GM12878 (cell line): Measurements from ENCODE around the gene GRIFIN. TPM values are rescaled to one million over a fixed set of nuclear protein-coding genes. Genes with fewer than 3 reads are reported as not detected.

Experiments
- ATAC-seq: fragments of 200-7000 bp; cut with Tn5 transposase; 3 replicates; pipeline ENCODE4 v1.9.1; 2020; ENCODE audit warnings: mild to moderate bottlenecking, moderate library complexity
- BruUV-seq: library from RNA; stranded (reverse); fragments of 400-500 nt; replicated peaks from 2 replicates; lab custom pipeline; 2021; lab: Mats Ljungman, UMichigan
- CTCF ChIA-PET: fragments of 300-600 bp; sonication (Branson Sonifier 250); formaldehyde crosslinking; extraction: SDS; loops from one replicate; lab custom pipeline; 2021; ENCODE audit warnings: inconsistent platforms; lab: Yijun Ruan, JAX
- POLR2A ChIA-PET: fragments of 350-600 bp; formaldehyde crosslinking; extraction: SDS; loops from one replicate; lab custom pipeline; 2021; ENCODE audit warnings: inconsistent platforms; lab: Charles Lee
- RAD21 ChIA-PET: fragments of 300-600 bp; sonication (Branson Sonifier 250); formaldehyde crosslinking; loops from one replicate; lab custom pipeline; 2023; ENCODE audit warnings: antibody characterized with exemption; ENCODE audit not compliant: unreplicated experiment; lab: Charles Lee
- SMC1A ChIA-PET: fragments of 300-600 bp; sonication (Branson Sonifier 250); formaldehyde crosslinking; loops from one replicate; lab custom pipeline; 2023; ENCODE audit not compliant: unreplicated experiment, uncharacterized antibody; lab: Charles Lee
- DNase-seq: peaks from one replicate; pipeline ENCODE4 v3.0.0-alpha.2; 2011; ENCODE audit warnings: low read depth, low spot score
- FAIRE-seq: peaks from 3 replicates; lab custom pipeline; 2011; peaks lifted over from hg19 to GRCh38; lab: Jason Lieb, UNC
- H2AFZ ChIP-seq: 2 replicates; pipeline ENCODE4 v1.6.0; 2011; ENCODE audit warnings: low read depth, low read length, control low read depth; ENCODE audit not compliant: control insufficient read depth
- H3K27ac ChIP-seq: 2 replicates; pipeline ENCODE4 v1.5.1; 2011; ENCODE audit warnings: control low read depth; ENCODE audit not compliant: control insufficient read depth, insufficient read depth
- H3K27me3 ChIP-seq, 2 experiments: replicated peaks in 1 of 2; 2 replicates each; pipeline versions ENCODE4 v1.6.0 to v1.6.1; 2011; ENCODE audit warnings: low read length in 1 of 2; ENCODE audit not compliant: control insufficient read depth in 2 of 2, insufficient read depth in 2 of 2
- H3K36me3 ChIP-seq, 2 experiments: 2 replicates each; pipeline ENCODE4 v1.5.1; 2011; ENCODE audit warnings: low read length in 1 of 2; ENCODE audit not compliant: control insufficient read depth in 2 of 2, insufficient read depth in 2 of 2
- H3K4me1 ChIP-seq: 2 replicates; pipeline ENCODE4 v1.6.1; 2011; ENCODE audit warnings: mild to moderate bottlenecking, low read length, moderate library complexity, mixed read lengths; ENCODE audit not compliant: control insufficient read depth, insufficient read depth
- H3K4me2 ChIP-seq: 2 replicates; pipeline ENCODE4 v1.6.0; 2011; ENCODE audit warnings: control low read depth; ENCODE audit not compliant: control insufficient read depth, insufficient read depth
- H3K4me3 ChIP-seq: fragments of 200-600 bp; sonication (generic); 2 replicates; pipeline ENCODE4 v1.5.1; 2016
- H3K79me2 ChIP-seq: 2 replicates; pipeline ENCODE4 v1.6.0; 2011; ENCODE audit warnings: low read length; ENCODE audit not compliant: control insufficient read depth, insufficient read depth
- H3K9ac ChIP-seq: 2 replicates; pipeline ENCODE4 v1.8.0; 2011; ENCODE audit warnings: low read length, control low read depth, mixed read lengths; ENCODE audit not compliant: control insufficient read depth, insufficient read depth
- H3K9me3 ChIP-seq: replicated peaks from 3 replicates; pipeline ENCODE4 v1.5.1; 2011; ENCODE audit warnings: mild to moderate bottlenecking, low read length; ENCODE audit not compliant: control insufficient read depth, insufficient read depth
- H4K20me1 ChIP-seq: 2 replicates; pipeline ENCODE4 v1.6.0; 2011; ENCODE audit not compliant: control insufficient read depth, insufficient read depth
- ATF7 ChIP-seq: fragments of 450-650 bp; IDR thresholded peaks from 2 replicates; pipeline ENCODE4 v1.6.1; 2016; ENCODE audit warnings: low read depth, mild to moderate bottlenecking
- CHD4 ChIP-seq: fragments of 200-600 bp; sonication (generic); IDR thresholded peaks from 2 replicates; pipeline ENCODE4 v1.6.1; 2016; ENCODE audit warnings: mild to moderate bottlenecking
- IKZF1 ChIP-seq: fragments of 450-650 bp; conservative IDR thresholded peaks from 2 replicates; pipeline ENCODE4 v1.6.1; 2017; ENCODE audit warnings: antibody characterized with exemption, mild to moderate bottlenecking
- NFIC ChIP-seq: IDR thresholded peaks from 2 replicates; pipeline ENCODE4 v1.6.1; 2012; ENCODE audit warnings: low read depth, mild to moderate bottlenecking, inconsistent platforms, low read length, moderate library complexity
- NFYA ChIP-seq: IDR thresholded peaks from 2 replicates; pipeline ENCODE4 v1.6.1; 2011; ENCODE audit warnings: low read depth, mild to moderate bottlenecking, low read length, improper control_type of control experiment, borderline replicate concordance
- PAX8 ChIP-seq: fragments of 450-650 bp; IDR thresholded peaks from 2 replicates; pipeline ENCODE4 v1.6.1; 2017; ENCODE audit warnings: mild to moderate bottlenecking, moderate library complexity
- PML ChIP-seq: IDR thresholded peaks from 2 replicates; pipeline ENCODE4 v1.6.1; 2012; ENCODE audit warnings: low read length, inconsistent platforms
- RELA ChIP-seq: fragments of 450-650 bp; IDR thresholded peaks from 2 replicates; pipeline ENCODE4 v1.8.0; 2014; ENCODE audit warnings: borderline replicate concordance; ENCODE audit not compliant: partially characterized antibody
- RUNX3 ChIP-seq: IDR thresholded peaks from 2 replicates; pipeline ENCODE4 v1.6.1; 2012; ENCODE audit warnings: low read length, inconsistent platforms
- SMARCA5 ChIP-seq: fragments of 450-650 bp; IDR thresholded peaks from 2 replicates; pipeline ENCODE4 v1.6.1; 2017; ENCODE audit warnings: mild to moderate bottlenecking
- SMC3 ChIP-seq: IDR thresholded peaks from 2 replicates; pipeline ENCODE4 v1.6.1; 2011; ENCODE audit warnings: low read length, improper control_type of control experiment, borderline replicate concordance
- SRF ChIP-seq, 2 experiments: IDR thresholded peaks; 2 replicates each; pipeline ENCODE4 v1.6.1; 2011; ENCODE audit warnings: low read depth in 2 of 2, low read length in 2 of 2, mild to moderate bottlenecking in 1 of 2, moderate library complexity in 1 of 2
- TCF12 ChIP-seq: IDR thresholded peaks from 2 replicates; pipeline ENCODE4 v1.6.1; 2011; ENCODE audit warnings: low read depth, mild to moderate bottlenecking, low read length
- ZZZ3 ChIP-seq: IDR thresholded peaks from 2 replicates; pipeline ENCODE4 v1.6.1; 2011; ENCODE audit warnings: low read depth; ENCODE audit not compliant: control insufficient read depth, insufficient read length
- WGBS: methylation state at CpG from one replicate; pipeline ENCODE4 v1.1.6; 2016; ENCODE audit warnings: low lambda C conversion rate; ENCODE audit not compliant: insufficient replicate concordance, insufficient coverage; ENCODE audit errors: missing lambda C conversion rate; 5-methylcytosine and 5-hydroxymethylcytosine counted together
- in situ Hi-C: fragments of 300-500 bp; cut with MboI; formaldehyde crosslinking; loops from 9 replicates; pipeline ENCODE4 v1.14.3; 2018; ENCODE audit warnings: mixed read lengths
- intact Hi-C: fragments of 100-400 bp; cut with micrococcal nuclease; formaldehyde crosslinking; loops from one replicate; pipeline ENCODE4 v1.14.2; 2022; ENCODE audit not compliant: unreplicated experiment
- polyA plus RNA-seq, 11 experiments: library from polyadenylated mRNA; depleted of rRNA in 4 of 11; unstranded in 6 of 11; stranded (reverse) in 5 of 11; fragments of >200 nt; fragmentation: Nextera tagmentation in 4 of 11; fragmentation: Illumina TruSeq in 1 of 11; extraction: Ambion mirVana in 4 of 11; extraction: Trizol in 1 of 11; gene quantifications; 1 replicate in 1 of 11; 2 replicates in 10 of 11; pipeline versions ENCODE4 v1.2.1 to v1.2.3, GENCODE V29; 2011 to 2016; ENCODE audit warnings: inconsistent platforms in 2 of 11, missing spikeins in 2 of 11, low read depth in 1 of 11
- total RNA-seq, 4 experiments: library from RNA; depleted of rRNA in 3 of 4; stranded (reverse); fragments of >200 nt in 3 of 4; fragmentation: Illumina TruSeq in 1 of 4; extraction: Trizol in 1 of 4; gene quantifications; 2 replicates each; pipeline versions ENCODE4 v1.2.1 to v1.2.3, GENCODE V29; 2013 to 2021
- TF ChIP-seq, protein P1 (sequence below): fragments of 450-650 bp; IDR thresholded peaks from 2 replicates; pipeline ENCODE4 v1.6.1; 2017; ENCODE audit warnings: antibody characterized with exemption, mild to moderate bottlenecking, moderate library complexity
- TF ChIP-seq, protein P2 (sequence below): IDR thresholded peaks from 2 replicates; pipeline ENCODE4 v1.6.1; 2011; ENCODE audit warnings: mild to moderate bottlenecking, low read depth, low read length, moderate library complexity; ENCODE audit not compliant: insufficient replicate concordance
- TF ChIP-seq, protein P3 (sequence below): IDR thresholded peaks from 2 replicates; pipeline ENCODE4 v1.6.1; 2012; ENCODE audit warnings: improper control_type of control experiment, low read depth, low read length; ENCODE audit not compliant: insufficient replicate concordance

Gene GRIFIN
- total and polyA plus RNA-seq, 10 of the 15 experiments (the other 5 are each of a cell fraction or from before 2014, with no cell fraction given): not detected

DNA sequence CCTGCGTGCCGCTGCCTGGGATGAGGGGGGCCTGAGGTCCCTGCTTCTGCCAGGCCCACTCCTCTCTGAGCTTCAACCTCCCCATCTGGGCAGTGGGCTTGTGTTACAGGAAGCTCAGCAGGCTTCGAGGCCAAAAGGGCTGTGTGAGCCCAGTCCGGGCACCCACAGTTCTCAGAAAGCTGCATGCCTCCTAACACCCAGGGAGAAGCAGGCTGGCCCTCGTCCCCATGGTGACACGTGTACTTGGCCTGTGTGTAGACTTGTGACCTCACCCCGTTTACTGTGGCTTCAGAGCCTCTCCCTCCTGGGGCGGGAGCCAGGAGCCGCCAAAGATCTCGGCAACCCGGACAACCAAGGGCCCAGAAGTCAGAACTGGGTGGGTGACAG, 2.2 kb upstream of the GRIFIN start:
- ChIA-PET RAD21 (interaction anchor here (1.0 to 1.4 kb wide), 2 partner anchors 10 to 201 kb away, joined by 3 to 5 read pairs; no protein-coding TSS in a partner anchor), POLR2A (no interaction called here)
- intact Hi-C loops: no loop called here
- TF ChIP-seq, protein P1, sequence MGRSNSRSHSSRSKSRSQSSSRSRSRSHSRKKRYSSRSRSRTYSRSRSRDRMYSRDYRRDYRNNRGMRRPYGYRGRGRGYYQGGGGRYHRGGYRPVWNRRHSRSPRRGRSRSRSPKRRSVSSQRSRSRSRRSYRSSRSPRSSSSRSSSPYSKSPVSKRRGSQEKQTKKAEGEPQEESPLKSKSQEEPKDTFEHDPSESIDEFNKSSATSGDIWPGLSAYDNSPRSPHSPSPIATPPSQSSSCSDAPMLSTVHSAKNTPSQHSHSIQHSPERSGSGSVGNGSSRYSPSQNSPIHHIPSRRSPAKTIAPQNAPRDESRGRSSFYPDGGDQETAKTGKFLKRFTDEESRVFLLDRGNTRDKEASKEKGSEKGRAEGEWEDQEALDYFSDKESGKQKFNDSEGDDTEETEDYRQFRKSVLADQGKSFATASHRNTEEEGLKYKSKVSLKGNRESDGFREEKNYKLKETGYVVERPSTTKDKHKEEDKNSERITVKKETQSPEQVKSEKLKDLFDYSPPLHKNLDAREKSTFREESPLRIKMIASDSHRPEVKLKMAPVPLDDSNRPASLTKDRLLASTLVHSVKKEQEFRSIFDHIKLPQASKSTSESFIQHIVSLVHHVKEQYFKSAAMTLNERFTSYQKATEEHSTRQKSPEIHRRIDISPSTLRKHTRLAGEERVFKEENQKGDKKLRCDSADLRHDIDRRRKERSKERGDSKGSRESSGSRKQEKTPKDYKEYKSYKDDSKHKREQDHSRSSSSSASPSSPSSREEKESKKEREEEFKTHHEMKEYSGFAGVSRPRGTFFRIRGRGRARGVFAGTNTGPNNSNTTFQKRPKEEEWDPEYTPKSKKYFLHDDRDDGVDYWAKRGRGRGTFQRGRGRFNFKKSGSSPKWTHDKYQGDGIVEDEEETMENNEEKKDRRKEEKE: no peak
- TF ChIP-seq TCF12 (no peak), RELA (no peak), SMARCA5 (no peak), ZZZ3 (no peak), IKZF1 (no peak), CHD4 (no peak), NFYA (no peak), PML (no peak), ATF7 (no peak), SRF (IDR thresholded peaks at IDR 0.05; ENCODE audit: low read depth in 2 of 2, low read length in 2 of 2) (no peak), SMC3 (no peak), NFIC (no peak), PAX8 (no peak), RUNX3 (no peak)
- TF ChIP-seq, protein P2, sequence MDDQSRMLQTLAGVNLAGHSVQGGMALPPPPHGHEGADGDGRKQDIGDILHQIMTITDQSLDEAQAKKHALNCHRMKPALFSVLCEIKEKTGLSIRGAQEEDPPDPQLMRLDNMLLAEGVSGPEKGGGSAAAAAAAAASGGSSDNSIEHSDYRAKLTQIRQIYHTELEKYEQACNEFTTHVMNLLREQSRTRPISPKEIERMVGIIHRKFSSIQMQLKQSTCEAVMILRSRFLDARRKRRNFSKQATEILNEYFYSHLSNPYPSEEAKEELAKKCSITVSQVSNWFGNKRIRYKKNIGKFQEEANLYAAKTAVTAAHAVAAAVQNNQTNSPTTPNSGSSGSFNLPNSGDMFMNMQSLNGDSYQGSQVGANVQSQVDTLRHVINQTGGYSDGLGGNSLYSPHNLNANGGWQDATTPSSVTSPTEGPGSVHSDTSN: no peak
- TF ChIP-seq, protein P3, sequence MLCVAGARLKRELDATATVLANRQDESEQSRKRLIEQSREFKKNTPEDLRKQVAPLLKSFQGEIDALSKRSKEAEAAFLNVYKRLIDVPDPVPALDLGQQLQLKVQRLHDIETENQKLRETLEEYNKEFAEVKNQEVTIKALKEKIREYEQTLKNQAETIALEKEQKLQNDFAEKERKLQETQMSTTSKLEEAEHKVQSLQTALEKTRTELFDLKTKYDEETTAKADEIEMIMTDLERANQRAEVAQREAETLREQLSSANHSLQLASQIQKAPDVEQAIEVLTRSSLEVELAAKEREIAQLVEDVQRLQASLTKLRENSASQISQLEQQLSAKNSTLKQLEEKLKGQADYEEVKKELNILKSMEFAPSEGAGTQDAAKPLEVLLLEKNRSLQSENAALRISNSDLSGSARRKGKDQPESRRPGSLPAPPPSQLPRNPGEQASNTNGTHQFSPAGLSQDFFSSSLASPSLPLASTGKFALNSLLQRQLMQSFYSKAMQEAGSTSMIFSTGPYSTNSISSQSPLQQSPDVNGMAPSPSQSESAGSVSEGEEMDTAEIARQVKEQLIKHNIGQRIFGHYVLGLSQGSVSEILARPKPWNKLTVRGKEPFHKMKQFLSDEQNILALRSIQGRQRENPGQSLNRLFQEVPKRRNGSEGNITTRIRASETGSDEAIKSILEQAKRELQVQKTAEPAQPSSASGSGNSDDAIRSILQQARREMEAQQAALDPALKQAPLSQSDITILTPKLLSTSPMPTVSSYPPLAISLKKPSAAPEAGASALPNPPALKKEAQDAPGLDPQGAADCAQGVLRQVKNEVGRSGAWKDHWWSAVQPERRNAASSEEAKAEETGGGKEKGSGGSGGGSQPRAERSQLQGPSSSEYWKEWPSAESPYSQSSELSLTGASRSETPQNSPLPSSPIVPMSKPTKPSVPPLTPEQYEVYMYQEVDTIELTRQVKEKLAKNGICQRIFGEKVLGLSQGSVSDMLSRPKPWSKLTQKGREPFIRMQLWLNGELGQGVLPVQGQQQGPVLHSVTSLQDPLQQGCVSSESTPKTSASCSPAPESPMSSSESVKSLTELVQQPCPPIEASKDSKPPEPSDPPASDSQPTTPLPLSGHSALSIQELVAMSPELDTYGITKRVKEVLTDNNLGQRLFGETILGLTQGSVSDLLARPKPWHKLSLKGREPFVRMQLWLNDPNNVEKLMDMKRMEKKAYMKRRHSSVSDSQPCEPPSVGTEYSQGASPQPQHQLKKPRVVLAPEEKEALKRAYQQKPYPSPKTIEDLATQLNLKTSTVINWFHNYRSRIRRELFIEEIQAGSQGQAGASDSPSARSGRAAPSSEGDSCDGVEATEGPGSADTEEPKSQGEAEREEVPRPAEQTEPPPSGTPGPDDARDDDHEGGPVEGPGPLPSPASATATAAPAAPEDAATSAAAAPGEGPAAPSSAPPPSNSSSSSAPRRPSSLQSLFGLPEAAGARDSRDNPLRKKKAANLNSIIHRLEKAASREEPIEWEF: no peak

More for the DNA sequence above, 2.2 kb upstream of the GRIFIN start:
- in situ Hi-C loops: no loop called here
- no peaks in the 10 kb centered on the region; the same call in 1 of the 3 replicates for H3K9me3 ChIP-seq
- H2AFZ ChIP-seq: no peak overlapping the region
- H3K79me2 ChIP-seq: no peaks in the 10 kb centered on the region
- H3K4me1 ChIP-seq: no peaks in the 10 kb centered on the region
- no peak for ATAC-seq
- 47% methylated on average over 11 of the region's 11 CpGs for WGBS
- H4K20me1 ChIP-seq: no peaks in the 10 kb centered on the region
- H3K27ac ChIP-seq: no peak overlapping the region
- H3K4me2 ChIP-seq: no peak overlapping the region
- H3K36me3 ChIP-seq: no peaks in the 10 kb centered on the region
- ChIA-PET SMC1A (interaction anchor here (1.2 kb wide), 1 partner anchor 10 kb away, joined by 3 read pairs; no protein-coding TSS in a partner anchor), CTCF (interaction anchor here (0.8 to 1.4 kb wide), 3 partner anchors 27 to 173 kb away, joined by 3 read pairs; no protein-coding TSS in a partner anchor)
- H3K27me3 ChIP-seq: no peaks in the 10 kb centered on the region
- no peak overlapping the region for H3K4me3 ChIP-seq
- H3K9ac ChIP-seq: no peak overlapping the region
- no peak for FAIRE-seq
- BruUV-seq: no TSS peak
- DNase-seq: no peak
